HUES64 (cell line): ENCODE measurements around the gene SPATS2L.

Source experiments
- H3K27ac ChIP-seq: 2 replicates; pipeline ENCODE4 v1.7.0; 2013; ENCODE audit warnings: low read depth, low read length, inconsistent platforms
- H3K27me3 ChIP-seq: 2 replicates; pipeline ENCODE4 v1.6.1; 2013; ENCODE audit warnings: mild to moderate bottlenecking, low read length; ENCODE audit not compliant: insufficient read depth
- H3K36me3 ChIP-seq: 2 replicates; pipeline ENCODE4 v1.6.1; 2013; ENCODE audit warnings: mild to moderate bottlenecking, low read length; ENCODE audit not compliant: insufficient read depth
- H3K4me1 ChIP-seq: 2 replicates; pipeline ENCODE4 v1.6.1; 2013; ENCODE audit warnings: mild to moderate bottlenecking, low read length, moderate library complexity; ENCODE audit not compliant: insufficient read depth
- H3K4me3 ChIP-seq: 2 replicates; pipeline ENCODE4 v1.5.1; 2013; ENCODE audit warnings: mild to moderate bottlenecking, low read length, moderate library complexity
- H3K9ac ChIP-seq: 2 replicates; pipeline ENCODE4 v1.6.1; 2013; ENCODE audit warnings: mild to moderate bottlenecking, low read depth, low read length
- H3K9me3 ChIP-seq: 2 replicates; pipeline ENCODE4 v1.6.1; 2013; ENCODE audit warnings: low read depth, low read length; ENCODE audit not compliant: insufficient read depth
- WGBS: fragments of 150-250, 120-280 bp; methylation state at CpG from one replicate; pipeline ENCODE4 v1.1.7; 2013; ENCODE audit warnings: missing lambda C conversion rate; 5-methylcytosine and 5-hydroxymethylcytosine counted together

Gene SPATS2L

GRCh38 chr2:200471928-200472645 is 165.6 kb downstream of the SPATS2L start:
- WGBS: 94% methylated on average over 8 of the region's 8 CpGs
- no peaks in the 10 kb centered on the region for H3K27me3 ChIP-seq
- H3K4me1 ChIP-seq: peaks cover 12% of the 10 kb centered on the region
- H3K36me3 ChIP-seq: peaks cover 92% of the 10 kb centered on the region
- no peak overlapping the region for H3K4me3 ChIP-seq
- no peaks in the 10 kb centered on the region for H3K9me3 ChIP-seq
- no peak overlapping the region for H3K27ac ChIP-seq
- no peak overlapping the region for H3K9ac ChIP-seq

GRCh38 chr2:200472853-200473464 is 166.5 kb downstream of the SPATS2L start:
- H3K27ac ChIP-seq: no peak overlapping the region
- 92% methylated on average over 13 of the region's 14 CpGs for WGBS
- peaks cover 92% of the 10 kb centered on the region for H3K36me3 ChIP-seq

GRCh38 chr2:200475795-200476194 is 169.3 kb downstream of the SPATS2L start:
- no peaks in the 10 kb centered on the region for H3K9me3 ChIP-seq
- H3K4me1 ChIP-seq: peaks cover 12% of the 10 kb centered on the region; the same call in 1 of the 2 replicates
- no peak overlapping the region for H3K4me3 ChIP-seq
- no peak overlapping the region for H3K9ac ChIP-seq
- no peaks in the 10 kb centered on the region for H3K27me3 ChIP-seq
- 100% methylated on average over 3 of the region's 4 CpGs for WGBS
- no peak overlapping the region for H3K27ac ChIP-seq
- H3K36me3 ChIP-seq: peaks cover 81% of the 10 kb centered on the region

More at GRCh38 chr2:200472853-200473464, 166.5 kb downstream of the SPATS2L start:
- Histone ChIP-seq H3K4me3 (no peak overlapping the region), H3K9ac (no peak overlapping the region), H3K9me3 (no peaks in the 10 kb centered on the region), H3K4me1 (peaks cover 12% of the 10 kb centered on the region), H3K27me3 (no peaks in the 10 kb centered on the region)

DNA sequence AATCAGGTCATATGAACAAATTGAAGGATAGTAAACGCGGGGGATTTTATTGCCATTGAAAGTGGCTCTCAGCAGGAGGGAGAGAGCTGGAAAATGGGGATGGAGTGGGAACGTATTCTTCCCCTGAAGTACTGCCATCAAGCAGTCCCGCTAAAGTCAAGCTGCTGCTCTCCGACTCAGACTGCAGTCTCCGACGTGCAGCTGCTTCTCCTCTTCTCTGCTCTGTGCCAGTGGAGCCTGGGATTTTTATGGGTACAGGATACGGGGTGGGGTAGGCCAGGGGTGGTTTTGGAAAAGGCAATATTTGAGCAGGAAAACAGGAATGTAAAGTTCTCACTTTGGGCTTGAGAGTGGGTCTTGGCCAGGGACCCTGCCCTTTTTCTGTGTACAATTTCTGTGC is 170.3 kb downstream of the SPATS2L start:
- WGBS: 69% methylated on average over 8 of the region's 8 CpGs
- H3K27me3 ChIP-seq: no peaks in the 10 kb centered on the region
- no peak overlapping the region for H3K4me3 ChIP-seq
- no peak overlapping the region for H3K9ac ChIP-seq
- H3K27ac ChIP-seq: no peak overlapping the region
- H3K9me3 ChIP-seq: no peaks in the 10 kb centered on the region
- peaks cover 75% of the 10 kb centered on the region for H3K36me3 ChIP-seq
- H3K4me1 ChIP-seq: peaks cover 17% of the 10 kb centered on the region; the same call in 1 of the 2 replicates

GRCh38 chr2:200477667-200478131 is 171.2 kb downstream of the SPATS2L start:
- 95% methylated on average over 21 of the region's 21 CpGs for WGBS
- no peak overlapping the region for H3K4me3 ChIP-seq
- no peaks in the 10 kb centered on the region for H3K27me3 ChIP-seq
- no peak overlapping the region for H3K9ac ChIP-seq
- H3K36me3 ChIP-seq: peaks cover 66% of the 10 kb centered on the region
- H3K9me3 ChIP-seq: no peaks in the 10 kb centered on the region
- H3K27ac ChIP-seq: no peak overlapping the region
- peaks cover 17% of the 10 kb centered on the region; the same call in 1 of the 2 replicates for H3K4me1 ChIP-seq

DNA sequence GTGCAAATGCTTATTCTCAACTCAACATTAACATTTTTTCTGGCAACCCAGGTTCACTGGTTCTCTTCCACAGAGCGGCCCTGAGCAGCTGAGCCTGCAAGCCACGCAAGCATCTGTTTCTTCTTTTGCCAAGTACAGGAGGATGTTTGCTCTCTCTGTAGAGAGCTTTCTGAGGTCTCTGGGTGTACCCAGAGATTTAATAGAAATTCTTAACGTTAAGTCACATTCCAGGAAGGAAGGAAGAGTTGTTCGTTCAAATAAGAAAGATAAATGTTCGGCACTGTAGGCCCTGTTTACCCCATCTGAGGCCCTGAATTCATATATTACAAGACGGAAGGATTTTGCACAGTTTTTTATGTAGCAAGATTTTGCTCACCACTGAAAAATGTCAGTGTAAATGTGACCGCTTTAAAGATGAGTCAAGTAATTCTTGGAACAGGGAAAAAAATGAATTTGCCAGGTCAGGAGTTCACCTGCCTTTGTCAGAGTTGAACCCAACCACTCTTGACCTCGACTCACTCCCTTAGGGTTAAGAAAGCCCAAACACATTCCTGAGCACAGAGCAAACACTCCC is 173.3 kb downstream of the SPATS2L start:
- Histone ChIP-seq H3K27ac (no peak overlapping the region), H3K9me3 (no peaks in the 10 kb centered on the region), H3K27me3 (no peaks in the 10 kb centered on the region), H3K36me3 (peaks cover 47% of the 10 kb centered on the region), H3K9ac (no peak overlapping the region), H3K4me1 (peaks cover 17% of the 10 kb centered on the region; the same call in 1 of the 2 replicates), H3K4me3 (no peak overlapping the region)
- WGBS: 82% methylated on average over 8 of the region's 8 CpGs

DNA sequence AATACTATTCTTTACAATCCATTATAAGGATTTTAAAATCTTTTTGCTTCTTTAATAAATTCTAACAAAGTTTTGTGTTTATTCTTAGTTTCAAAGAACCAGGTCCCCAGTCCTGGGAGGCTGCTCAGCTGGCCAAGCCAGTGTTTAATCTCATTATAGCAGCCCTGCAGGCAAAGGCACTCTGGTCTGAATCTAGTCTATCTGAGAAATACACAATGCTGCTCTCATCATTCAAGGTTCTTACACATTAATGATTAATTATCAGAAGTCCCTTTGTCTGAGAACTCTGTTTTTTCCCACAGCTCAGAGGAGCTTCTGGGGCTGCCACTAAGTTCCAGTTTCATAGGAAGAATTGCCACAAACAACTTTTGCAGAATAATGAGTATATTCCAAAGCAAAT is 175.7 kb downstream of the SPATS2L start:
- Histone ChIP-seq H3K36me3 (peaks cover 26% of the 10 kb centered on the region), H3K27ac (no peak overlapping the region), H3K4me3 (no peak overlapping the region), H3K9me3 (no peaks in the 10 kb centered on the region), H3K27me3 (no peaks in the 10 kb centered on the region), H3K9ac (no peak overlapping the region), H3K4me1 (peaks cover 17% of the 10 kb centered on the region; the same call in 1 of the 2 replicates)

- no peaks in the 10 kb centered on the region for H3K9me3 ChIP-seq
- no peaks in the 10 kb centered on the region for H3K27me3 ChIP-seq
- WGBS: 44% methylated on average over 4 of the region's 4 CpGs
- H3K36me3 ChIP-seq: peaks cover 11% of the 10 kb centered on the region
- no peak overlapping the region for H3K4me3 ChIP-seq
- no peak overlapping the region for H3K9ac ChIP-seq
- peaks cover 17% of the 10 kb centered on the region; the same call in 1 of the 2 replicates for H3K4me1 ChIP-seq
- H3K27ac ChIP-seq: no peak overlapping the region
These were observed 177.3 kb downstream of the SPATS2L start for GRCh38 chr2:200483729-200484198.

DNA sequence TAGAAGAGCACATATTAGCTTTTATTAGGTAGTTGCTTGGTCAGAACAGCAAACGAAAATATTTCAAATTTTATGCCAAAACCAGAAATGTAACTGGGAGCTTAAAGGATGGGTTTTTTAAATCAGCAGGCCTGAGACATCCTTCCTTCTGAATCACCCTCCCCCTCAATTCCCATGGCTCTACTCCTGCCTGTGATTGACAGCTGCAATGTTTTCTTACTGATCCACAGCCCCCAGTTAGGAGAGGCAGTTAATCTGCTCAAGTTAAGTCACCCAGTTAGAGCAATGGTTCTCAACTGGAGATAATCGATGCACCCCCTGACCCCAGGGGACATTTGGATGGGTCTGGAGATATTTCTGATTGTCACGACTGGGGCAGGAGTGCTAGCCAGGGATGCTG is 178.4 kb downstream of the SPATS2L start:
- H3K27ac ChIP-seq: no peak overlapping the region
- no peaks in the 10 kb centered on the region for H3K27me3 ChIP-seq
- no peak overlapping the region for H3K4me3 ChIP-seq
- H3K9ac ChIP-seq: no peak overlapping the region
- 91% methylated on average over 2 of the region's 3 CpGs for WGBS
- peaks cover 11% of the 10 kb centered on the region; the same call in 1 of the 2 replicates for H3K4me1 ChIP-seq
- no peaks in the 10 kb centered on the region for H3K9me3 ChIP-seq
- peaks cover 3% of the 10 kb centered on the region; the same call in 1 of the 2 replicates for H3K36me3 ChIP-seq

GRCh38 chr2:200486529-200486928 is 180.0 kb downstream of the SPATS2L start:
- no peaks in the 10 kb centered on the region for H3K4me1 ChIP-seq
- H3K9me3 ChIP-seq: no peaks in the 10 kb centered on the region
- no peak overlapping the region for H3K27ac ChIP-seq
- no peak overlapping the region for H3K9ac ChIP-seq
- WGBS: 91% methylated on average over 2 of the region's 2 CpGs
- H3K4me3 ChIP-seq: no peak overlapping the region
- H3K27me3 ChIP-seq: no peaks in the 10 kb centered on the region
- H3K36me3 ChIP-seq: peaks cover 5% of the 10 kb centered on the region; the same call in 1 of the 2 replicates

DNA sequence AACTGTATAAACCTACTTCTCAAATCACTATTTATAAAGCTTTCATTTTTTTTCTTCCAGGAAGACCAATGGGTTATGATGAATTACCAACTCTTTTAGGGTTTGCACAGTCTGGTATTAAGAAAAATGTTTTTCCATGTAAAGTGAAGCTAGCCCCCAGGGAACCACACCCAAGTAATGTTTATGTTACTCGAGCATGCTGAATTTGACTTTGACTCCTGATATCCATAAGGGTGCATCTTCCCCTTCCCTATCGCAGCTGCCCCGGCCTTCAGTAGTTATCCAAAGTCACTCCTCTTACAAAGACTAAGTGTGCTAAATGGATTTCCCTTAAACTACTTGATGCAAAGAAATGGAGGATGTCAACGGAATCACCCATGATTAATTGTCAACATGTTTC is 181.7 kb downstream of the SPATS2L start:
- Histone ChIP-seq H3K27me3 (no peaks in the 10 kb centered on the region), H3K9me3 (no peaks in the 10 kb centered on the region), H3K4me1 (no peaks in the 10 kb centered on the region), H3K36me3 (peaks cover 8% of the 10 kb centered on the region; the same call in 1 of the 2 replicates), H3K9ac (no peak overlapping the region), H3K4me3 (no peak overlapping the region), H3K27ac (no peak overlapping the region)
- 89% methylated on average over 4 of the region's 4 CpGs for WGBS
